Left colon (tissue), 2 donors: ENCODE measurements around the gene CD7. TPM values are rescaled to one million over a fixed set of nuclear protein-coding genes. Genes with fewer than 3 reads are reported as not detected.

Experiments
- ATAC-seq: fragments of 200-7000 bp; cut with Tn5 transposase; one replicate; pipeline ENCODE4 v1.9.1; 2020; ENCODE audit warnings: mild to moderate bottlenecking, moderate library complexity
- DNase-seq, 2 donors: peaks; one replicate each; pipeline ENCODE4 v3.0.0-alpha.2; 2020
- intact Hi-C, 2 donors: fragments of 100-400 bp; cut with DNase I in 1 of 2; cut with micrococcal nuclease in 1 of 2; formaldehyde crosslinking; loops; one replicate each; pipeline versions ENCODE4 v1.11.2 to v1.14.0; 2022; cut with DNase I, micrococcal nuclease
- total RNA-seq, 2 donors: library from RNA; stranded (reverse); fragmentation: NEBNext Ultra II Directional; extraction: Animal tissue kit (Norgen Biotek cat#: 25700); gene quantifications; one replicate each; pipeline ENCODE4 v1.2.1, GENCODE V29; 2021
- donor health status: DM: no; HTN: no; CAD: no.
- donor health status: DM: yes; HTN: yes; CAD: no.

Gene CD7
- total RNA-seq, 2 donors from 2014 or later: 5.2 to 10.0 TPM

DNA sequence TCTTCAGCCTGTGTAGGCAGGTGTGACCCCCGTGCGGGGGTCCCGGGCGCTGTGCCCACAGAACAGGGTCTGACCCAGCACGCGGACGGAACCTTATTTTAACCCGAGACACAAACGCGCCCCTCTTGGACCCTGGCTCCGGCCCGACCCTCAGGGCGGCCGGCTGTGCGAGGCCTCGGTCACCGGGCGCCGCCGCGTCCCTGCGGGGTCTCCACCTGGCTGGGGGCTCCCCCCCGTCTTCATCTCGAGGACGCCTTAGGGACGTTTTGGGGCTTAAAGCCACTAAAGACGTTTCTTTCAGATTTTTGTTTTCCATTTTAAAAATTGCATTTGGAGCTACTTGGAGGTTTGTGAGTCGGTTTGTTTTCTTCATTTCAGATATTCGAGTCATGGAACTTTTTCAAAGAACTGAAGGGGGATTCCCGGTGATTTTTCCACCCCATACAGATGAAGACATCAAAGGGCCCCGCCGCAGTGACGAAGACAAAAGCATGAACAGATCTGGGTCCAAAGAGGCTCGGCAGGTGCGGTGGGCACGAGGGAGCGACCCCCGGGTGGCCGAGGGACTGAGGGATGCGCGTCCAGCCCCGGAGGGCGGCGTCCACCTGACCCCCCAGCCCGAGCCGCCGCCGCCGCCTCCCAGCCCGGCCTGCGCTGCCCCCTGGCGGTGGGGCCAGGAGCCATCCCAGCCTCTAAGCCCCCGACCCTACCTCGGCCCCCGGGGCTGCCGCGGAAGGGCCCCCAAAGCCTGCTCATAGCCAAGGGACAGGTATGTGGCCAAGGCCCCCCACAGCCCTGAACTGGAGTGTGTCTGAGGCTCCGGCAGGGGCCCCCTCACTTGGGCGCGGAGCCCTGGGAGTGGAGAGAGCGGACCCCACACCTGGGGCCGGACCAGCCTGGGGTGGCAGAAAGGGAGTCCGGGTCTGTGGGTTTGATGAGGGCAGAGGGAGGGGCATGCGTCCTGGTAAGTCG is 3.8 kb upstream of the CD7 start:
- ATAC-seq (peak; percentile 16), DNase-seq (peak in 1 of 2 donors; percentile 55)
- intact Hi-C loops: loop anchor here (10.0 kb wide), 1 partner anchor 86 kb away; no protein-coding TSS in a partner anchor

DNA sequence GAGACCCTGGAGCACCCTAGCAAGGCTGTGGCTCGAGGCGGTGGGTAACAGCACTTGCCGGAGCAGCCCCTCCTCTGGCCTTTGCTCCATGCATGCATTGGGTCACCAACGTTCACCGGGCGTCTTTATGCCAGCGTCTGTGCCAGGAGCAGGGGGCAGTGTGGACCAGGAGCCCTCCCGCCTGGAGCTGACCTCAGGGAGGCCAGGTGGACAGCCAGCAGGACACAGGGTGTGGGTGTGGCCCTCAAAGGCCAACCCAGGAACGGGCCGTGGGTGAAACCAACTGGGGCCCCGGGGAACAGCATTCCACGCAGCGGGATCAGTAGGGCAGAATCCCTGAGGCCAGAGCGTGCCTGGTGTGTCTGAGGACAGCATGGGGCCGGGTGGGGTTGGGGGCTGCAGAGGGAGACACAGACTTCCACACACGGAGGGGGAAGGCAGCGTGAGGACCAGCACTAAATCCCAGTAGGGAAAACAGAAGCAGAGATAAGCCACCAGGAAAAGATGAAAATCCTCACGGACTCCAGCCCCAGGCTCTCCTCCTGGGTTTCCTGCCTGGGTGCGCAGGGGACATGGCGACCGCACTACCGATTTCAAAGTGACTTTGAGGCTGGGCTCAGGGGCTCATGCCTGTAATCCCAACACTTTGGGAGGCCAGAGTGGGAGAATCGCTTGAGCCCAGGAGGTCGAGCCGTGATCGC is 2.9 kb upstream of the CD7 start:
- ATAC-seq (peak; percentile 15), DNase-seq (peak in 1 of 2 donors; percentile 26)
- intact Hi-C loops: loop anchor here (10.0 kb wide), 1 partner anchor 85 kb away; no protein-coding TSS in a partner anchor

DNA sequence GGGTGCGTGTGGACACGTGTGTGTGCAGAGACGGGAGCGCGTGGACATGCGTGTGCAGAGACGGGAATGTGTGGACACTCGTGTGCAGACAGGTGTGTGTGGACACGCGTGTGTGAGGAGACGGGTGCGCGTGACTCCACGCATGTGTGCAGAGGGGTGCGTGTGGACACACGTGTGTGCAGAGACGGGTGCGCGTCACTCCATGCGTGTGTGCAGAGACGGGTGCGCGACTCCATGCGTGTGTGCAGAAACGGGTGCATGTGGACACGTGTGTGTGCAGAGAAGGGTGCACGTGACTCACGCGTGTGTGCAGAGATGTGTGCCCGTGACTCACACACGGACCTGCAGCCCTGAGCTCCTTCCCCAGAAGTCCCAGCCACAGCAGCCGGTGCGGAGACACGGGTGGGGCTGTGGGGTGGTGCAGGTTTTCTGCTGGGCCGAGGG is 2.2 kb upstream of the CD7 start:
- DNase-seq (no peak), ATAC-seq (no peak)
- intact Hi-C loops: loop anchor here (10.0 kb wide), 2 partner anchors 65 to 85 kb away; no protein-coding TSS in a partner anchor

DNA sequence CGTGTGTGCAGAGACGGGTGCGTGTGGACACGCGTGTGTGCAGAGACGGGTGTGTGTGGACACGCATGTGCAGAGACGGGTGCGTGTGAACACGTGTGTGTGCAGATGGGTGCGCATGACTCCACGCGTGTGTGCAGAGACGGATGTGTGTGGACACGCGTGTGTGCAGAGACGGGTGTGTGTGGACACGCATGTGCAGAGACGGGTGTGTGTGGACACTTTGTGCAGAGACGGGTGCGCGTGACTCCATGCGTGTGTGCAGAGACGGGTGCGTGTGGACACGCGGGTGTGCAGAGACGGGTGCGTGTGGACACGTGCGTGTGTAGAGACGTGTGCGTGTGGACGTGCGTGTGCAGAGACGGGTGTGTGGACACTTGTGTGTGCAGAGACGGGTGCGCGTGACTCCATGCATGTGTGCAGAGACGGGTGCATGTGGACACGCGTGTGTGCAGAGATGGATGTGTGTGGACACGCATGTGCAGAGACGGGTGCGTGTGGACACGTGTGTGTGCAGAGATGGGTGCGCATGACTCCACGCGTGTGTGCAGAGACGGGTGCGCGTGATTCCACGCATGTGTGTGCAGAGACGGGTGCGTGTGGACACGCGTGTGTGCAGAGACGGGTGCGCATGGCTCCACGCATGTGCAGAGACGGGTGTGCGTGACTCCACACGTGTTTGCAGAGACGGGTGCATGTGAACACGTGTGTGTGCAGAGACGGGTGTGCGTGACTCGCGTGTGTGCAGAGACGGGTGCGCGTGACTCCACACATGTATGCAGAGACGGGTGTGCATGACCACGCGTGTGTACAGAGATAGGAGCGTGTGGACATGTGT is 1.6 kb upstream of the CD7 start:
- DNase-seq (no peak), ATAC-seq (no peak)
- intact Hi-C loops: loop anchor here in 1 of 2 donors (10.0 kb wide), 1 partner anchor 64 kb away; no protein-coding TSS in a partner anchor

DNA sequence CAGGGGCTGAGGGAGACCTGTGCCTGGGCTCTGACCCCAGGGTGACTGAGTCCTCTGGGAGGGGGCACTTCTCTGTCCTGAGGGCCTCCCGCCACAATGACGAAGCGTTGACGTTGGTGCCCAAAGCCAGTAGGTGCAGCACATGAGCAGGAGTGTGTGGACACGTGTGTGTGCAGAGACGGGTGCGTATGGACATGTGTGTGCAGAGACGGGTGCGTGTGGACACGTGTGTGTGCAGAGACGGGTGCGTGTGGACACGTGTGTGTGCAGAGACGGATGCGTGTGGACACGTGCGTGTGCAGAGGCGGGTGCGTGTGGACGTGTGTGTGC is 726 bp upstream of the CD7 start:
- intact Hi-C loops: loop anchor here in 1 of 2 donors (10.0 kb wide), 1 partner anchor 63 kb away; no protein-coding TSS in a partner anchor
- ATAC-seq: no peak
- DNase-seq: no peak

DNA sequence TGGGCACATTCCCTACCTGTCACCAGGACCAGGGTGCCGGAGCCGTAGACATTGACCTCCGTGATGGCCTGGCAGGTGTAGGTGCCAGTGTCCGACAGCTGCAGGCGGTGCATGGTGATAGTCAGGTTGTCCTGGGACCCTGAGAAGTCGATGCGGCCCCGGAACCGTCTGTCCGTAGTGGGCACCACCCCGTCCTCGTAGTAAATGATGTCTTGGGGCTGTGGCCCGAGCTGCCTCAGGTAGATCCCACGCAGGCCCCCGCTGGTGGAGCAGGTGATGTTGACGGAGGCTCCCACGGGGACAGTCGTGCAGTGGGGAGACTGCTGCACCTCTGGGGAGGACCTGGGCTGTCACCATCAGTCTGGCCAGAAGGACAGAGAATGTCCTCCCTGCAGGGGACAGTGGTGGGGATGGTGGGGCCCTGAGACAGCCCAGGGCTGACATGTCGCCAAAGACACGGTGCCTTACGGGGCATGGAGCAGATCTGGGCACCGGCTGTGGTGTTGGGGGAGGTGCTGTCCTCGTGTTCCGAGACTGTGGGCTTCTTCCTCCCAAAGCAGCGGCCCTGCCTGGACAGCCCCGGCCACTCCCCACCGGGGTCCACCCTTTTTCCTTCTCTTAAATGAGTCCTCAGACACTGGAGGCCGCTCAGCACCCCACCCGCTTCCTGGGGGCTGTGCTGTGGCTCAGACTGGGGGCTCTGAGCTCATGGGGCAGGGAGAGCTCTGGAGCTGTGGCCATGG is 586 bp downstream of the CD7 start:
- ATAC-seq (no peak), DNase-seq (no peak)
- intact Hi-C loops: loop anchor here in 1 of 2 donors (10.0 kb wide), 1 partner anchor 62 kb away; no protein-coding TSS in a partner anchor

DNA sequence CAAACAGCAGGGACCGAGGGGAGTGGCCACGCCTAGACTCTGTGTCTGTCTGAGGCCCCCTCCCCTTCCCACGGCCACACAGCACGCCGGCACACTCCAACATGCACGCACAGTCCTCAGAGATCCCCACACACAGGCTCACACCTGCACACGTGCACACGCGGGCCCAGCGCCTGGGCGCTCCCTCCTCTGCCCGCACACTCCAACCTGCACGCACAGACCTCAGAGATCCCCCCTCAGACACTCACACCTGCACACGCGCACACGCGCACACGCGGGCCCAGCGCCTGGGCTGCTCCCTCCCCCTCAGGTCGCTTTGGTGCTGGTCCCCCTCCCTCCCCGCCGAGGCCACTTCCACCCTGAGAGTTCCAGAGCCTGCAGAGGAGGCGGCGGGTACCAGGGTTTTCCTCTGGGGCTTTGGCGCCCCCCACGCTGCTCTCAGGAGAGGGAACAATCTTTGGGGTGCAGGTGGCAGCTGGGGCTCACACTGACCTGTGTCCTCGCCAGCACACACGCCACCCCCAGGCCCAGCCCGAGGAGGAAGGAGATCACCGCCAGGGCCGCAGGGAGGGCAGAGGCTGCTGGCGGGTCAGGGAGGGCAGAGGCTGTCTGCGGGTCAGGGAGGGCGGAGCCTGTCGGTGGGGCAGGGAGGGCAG is 1.6 kb downstream of the CD7 start:
- intact Hi-C loops: loop anchor here in 1 of 2 donors (10.0 kb wide), 1 partner anchor 61 kb away; no protein-coding TSS in a partner anchor
- ATAC-seq (peak; percentile 34), DNase-seq (no peak)

DNA sequence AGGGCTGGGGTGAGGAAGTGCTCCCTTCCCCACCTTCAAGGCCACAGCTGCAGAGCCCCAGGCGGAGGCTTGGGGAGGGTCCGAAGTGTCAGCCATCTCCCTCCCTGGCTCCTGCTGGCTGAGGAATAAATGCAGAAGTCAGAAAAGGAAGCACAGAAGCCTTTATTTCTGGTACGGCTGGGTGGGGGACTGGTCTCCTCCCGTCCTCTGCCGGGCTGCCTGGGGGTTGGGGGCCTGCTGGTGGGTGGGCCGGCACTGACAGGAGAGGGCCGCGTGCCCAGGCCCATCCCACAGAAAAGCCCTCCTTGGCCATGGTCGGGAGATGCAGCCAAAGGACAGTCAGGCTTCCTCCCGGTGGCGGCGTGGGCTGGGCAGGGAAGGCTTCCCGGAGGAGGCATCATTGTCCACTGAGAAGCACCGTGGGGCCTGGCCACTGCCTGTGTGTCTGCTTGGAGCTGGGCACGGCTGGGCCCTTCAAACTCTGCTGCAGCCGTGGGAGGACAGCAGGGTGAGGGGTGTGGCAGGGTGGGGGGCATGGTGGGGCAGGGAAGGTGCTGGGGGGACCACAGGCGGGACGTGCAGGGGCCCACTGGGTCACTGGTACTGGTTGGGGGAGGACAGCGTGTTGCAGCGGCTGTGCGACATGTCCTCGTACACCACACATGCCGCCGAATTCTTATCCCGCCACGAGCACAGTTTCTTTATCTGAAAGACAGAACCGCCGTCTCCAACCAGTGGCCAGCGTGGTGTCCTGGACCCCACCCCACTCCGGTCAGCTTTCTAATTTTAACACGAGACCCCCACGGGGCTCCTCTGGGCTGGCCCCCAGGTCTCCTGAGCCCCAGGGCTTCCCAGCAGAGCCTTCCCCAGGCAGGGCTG is 2.4 kb downstream of the CD7 start:
- intact Hi-C loops: loop anchor here in 1 of 2 donors (10.0 kb wide), 1 partner anchor 60 kb away; no protein-coding TSS in a partner anchor
- DNase-seq: no peak

DNA sequence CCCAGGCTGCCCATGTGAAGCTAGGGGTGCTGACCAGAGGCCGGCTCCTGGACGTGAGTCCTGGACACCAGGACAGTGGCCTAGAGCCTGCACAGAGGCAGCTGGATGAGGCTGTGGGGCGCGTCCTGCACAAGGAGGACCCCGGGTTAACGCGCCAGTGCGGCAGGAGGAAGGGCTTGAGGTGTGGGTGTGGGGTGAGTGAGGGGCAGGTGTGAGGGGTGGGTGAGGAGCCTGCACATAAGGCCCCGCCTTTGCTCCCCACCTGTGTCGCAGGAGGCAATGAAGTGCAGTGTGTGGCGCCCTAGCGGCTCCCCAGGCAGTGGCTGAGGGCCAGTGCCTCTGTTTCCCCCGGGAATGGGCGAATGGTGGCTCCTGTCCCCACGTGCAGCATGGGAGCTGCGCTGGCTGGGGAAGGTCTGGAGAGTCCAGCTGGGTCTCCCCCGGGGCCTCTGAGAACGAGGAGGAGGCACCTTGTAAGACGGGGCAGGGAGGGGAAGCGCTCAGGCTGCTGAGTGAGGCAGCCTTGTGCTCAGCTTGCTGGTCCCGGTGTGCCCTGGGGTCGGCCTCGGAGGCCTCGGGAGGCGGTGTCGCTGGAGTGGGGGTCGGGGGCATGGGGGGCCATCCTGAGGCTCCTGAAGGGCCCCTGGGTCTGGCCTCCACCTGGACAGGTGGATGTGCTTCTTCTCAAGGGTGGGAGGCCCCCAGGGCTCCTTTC is 3.2 kb downstream of the CD7 start:
- intact Hi-C loops: loop anchor here in 1 of 2 donors (10.0 kb wide), 1 partner anchor 59 kb away; no protein-coding TSS in a partner anchor
- DNase-seq: no peak
- no peak for ATAC-seq

More for the DNA sequence above, 2.4 kb downstream of the CD7 start:
- ATAC-seq: no peak

DNA sequence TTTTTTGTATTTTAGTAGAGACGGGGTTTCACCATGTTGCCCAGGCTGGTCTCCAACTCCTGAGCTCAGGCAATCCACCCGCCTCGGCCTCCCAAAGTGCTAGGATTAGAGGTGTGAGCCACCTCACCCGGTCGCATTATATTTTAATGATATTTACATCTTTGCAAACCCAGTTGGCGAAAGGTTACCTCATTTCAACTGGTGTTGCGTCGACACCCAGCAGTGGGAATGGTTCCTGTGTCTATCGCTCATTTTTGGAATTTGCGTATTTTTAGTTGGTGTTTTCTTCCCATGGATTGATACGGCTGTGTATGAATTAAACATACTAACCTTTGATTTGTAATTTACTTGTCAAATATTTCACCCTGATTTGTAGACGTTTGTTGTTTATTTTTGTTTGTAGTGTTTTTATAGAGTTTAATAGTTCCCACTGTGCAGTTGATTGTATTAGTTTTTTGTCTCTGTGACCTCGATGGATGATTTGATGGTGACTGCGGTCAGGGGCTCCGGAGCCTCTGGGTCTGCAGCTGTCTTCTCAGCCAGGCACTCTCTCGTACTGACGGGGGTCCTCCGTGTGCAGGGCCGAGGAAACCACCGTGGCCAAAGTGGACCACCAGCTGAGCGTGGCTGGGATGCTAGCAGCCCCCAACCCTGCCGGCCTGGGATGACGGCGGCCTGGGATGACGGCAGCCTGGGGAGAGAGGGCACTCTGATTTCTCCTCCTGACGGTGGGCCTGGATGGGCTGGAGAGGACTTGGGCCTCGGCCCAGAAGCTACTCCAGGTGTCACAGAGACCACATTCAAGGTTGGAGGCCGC is 4.0 kb downstream of the CD7 start:
- no peak for DNase-seq
- no peak for ATAC-seq
- intact Hi-C loops: loop anchor here in 1 of 2 donors (10.0 kb wide), 1 partner anchor 59 kb away; no protein-coding TSS in a partner anchor

DNA sequence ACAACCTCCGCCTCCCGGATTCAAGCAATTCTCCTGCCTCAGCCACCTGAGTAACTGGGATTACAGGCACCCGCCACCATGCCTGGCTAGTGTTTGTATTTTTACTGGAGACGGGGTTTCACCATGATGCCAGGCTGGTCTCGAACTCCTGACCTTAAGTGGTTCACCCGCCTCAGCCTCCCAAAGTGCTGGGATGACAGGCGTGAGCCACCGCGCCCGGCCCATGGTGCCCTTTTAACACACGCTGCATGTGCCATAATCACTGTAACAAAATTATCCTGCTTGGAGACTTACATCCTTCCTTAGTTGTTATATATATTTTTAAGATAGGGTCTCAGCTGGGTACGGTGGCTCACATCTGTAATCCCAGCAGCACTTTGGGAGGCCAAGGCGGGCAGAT is 5.4 kb downstream of the CD7 start:
- ATAC-seq (no peak), DNase-seq (no peak)
- intact Hi-C loops: loop anchor here in 1 of 2 donors (10.0 kb wide), 1 partner anchor 57 kb away; no protein-coding TSS in a partner anchor

DNA sequence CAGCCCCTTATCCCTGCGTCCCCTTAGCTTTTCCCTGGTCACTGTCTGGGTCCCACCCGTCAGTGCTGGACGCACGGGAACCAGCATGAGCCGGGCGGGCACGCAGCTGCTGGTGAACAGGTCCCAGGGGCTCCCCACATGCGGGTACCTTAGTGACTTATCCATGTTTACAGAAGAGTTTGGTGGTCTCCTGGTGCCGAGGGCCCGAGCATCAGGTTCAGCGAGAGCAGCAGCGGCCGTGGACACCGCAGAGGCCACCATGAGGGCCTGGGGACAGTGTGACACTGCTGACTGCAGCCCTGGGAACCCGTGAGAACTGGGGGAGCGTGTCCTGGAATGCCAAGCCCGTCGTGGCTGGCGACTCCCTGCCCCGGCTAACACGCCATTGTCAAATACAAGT is 6.5 kb downstream of the CD7 start:
- DNase-seq: no peak
- intact Hi-C loops: loop anchor here in 1 of 2 donors (10.0 kb wide), 1 partner anchor 56 kb away; no protein-coding TSS in a partner anchor
- no peak for ATAC-seq

DNA sequence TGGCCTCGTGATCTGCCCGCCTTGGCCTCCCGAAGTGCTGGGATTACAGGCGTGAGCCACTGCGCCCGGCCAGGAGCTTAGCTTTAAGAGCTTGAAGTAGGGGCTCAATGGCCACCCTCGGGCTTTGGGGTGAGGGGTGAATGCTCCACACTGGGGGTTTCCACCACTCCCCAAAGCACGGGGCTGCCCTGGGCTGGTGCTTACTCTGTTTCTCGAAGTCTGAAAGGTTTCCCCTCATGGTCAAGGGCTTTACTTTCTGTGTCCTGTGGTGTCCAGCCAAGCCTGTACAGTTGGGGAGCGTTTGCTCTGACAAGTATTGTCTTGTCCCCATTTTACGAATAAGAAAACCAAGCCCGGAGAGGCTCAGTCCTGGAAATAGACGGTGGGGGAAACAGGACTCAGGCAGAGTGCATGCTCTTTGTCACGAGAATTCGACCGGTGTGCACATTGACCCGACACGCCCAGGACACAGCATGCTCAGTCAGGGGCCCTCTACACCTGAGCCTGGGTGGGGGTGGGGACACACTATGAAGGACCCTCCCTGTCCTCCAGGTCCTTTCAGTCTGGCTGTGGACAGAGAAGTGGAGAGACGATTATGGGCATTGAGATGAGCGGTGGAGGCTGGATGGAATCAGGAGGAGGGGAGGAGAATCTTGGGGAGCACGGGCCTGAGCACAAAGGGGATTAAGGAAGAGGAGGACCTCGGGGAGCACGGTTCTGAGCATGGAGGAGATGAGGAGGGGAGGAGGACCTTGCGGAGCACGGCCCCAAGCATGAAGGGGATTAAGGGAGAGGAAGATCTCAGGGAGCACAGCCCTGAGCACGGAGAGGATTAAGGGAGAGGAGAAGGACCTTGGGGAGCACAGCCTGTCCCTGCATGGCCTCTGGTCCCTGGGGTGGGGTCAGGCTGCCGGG is 7.5 kb downstream of the CD7 start:
- ATAC-seq (peak; percentile 92), DNase-seq (peak; percentile 64 to 67)
- intact Hi-C loops: loop anchor here in 1 of 2 donors (10.0 kb wide), 1 partner anchor 55 kb away; no protein-coding TSS in a partner anchor
